HG02763 (cell line): ENCODE results near the gene ZFP91.

ENCODE experiments used
- ATAC-seq: cut with Tn5 transposase; IDR thresholded peaks from one replicate; pipeline ENCODE4 v1.9.1; 2021; ENCODE audit warnings: mild to moderate bottlenecking, moderate library complexity; ENCODE audit not compliant: unreplicated experiment

The ZFP91 gene

DNA sequence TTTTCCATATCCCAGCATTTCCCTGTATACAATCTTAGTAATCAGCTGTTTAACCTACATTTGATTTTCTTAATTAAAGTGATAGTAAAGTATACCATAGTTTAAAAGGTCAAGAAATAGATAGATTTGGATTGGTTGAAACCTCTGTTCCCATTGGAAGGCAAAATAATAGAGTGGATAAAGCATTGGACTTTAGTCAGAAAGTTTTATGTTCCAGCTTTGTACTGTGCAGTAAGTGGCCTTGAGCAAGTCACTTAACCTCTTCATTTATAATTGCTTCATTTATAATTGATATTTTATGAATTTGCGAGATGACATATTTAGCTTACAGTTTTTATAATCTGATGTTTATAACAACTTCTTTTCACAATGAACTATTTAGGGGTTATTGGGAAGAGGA is 3.6 kb downstream of the ZFP91 start:
- no peak for ATAC-seq

- no peak for ATAC-seq
Observed at GRCh38 chr11:58586998-58587397, 8.1 kb downstream of the ZFP91 start.

DNA sequence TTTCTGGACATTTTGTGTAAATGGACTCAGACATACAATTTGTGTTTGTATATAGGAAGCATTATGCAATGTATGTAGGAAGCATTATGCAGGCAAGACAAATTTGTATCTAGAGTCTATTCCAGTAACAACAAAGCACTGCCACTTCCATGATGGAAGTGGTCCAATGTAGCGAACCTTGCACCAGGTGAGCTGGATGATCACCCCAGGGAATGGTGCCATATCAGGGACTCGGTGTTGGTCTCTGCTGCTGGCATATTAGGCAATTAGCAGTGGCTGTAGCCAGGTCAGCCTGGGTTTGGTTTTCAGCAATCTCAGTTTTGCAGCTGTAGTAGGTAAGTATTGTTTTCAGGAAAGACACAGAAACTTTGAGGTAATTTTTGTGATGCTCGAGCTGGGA is 12.8 kb downstream of the ZFP91 start:
- ATAC-seq = no peak

- no peak for ATAC-seq
Observed at GRCh38 chr11:58592760-58593472, 14.1 kb downstream of the ZFP91 start.

DNA sequence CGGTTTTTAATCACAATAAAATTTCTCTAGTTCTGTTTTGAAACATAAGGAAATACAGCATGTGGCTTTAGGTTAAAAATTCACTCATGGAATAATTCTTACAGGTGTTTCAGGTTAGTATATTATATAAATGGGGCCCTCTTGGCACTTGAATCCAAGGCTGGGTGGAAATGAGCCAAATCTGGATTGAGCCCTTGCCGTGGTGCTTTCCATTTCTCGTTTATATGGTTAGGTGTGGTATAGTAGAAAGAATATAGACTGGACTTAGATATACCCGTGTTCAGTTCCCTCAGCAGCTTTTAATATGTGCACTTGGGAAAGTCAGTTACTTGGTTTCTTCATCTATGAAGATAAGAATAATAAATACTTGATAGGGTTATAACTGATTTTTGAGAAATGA is 16.0 kb downstream of the ZFP91 start:
- ATAC-seq = no peak

- ATAC-seq = no peak
Observed at GRCh38 chr11:58596621-58597020, 17.8 kb downstream of the ZFP91 start.

DNA sequence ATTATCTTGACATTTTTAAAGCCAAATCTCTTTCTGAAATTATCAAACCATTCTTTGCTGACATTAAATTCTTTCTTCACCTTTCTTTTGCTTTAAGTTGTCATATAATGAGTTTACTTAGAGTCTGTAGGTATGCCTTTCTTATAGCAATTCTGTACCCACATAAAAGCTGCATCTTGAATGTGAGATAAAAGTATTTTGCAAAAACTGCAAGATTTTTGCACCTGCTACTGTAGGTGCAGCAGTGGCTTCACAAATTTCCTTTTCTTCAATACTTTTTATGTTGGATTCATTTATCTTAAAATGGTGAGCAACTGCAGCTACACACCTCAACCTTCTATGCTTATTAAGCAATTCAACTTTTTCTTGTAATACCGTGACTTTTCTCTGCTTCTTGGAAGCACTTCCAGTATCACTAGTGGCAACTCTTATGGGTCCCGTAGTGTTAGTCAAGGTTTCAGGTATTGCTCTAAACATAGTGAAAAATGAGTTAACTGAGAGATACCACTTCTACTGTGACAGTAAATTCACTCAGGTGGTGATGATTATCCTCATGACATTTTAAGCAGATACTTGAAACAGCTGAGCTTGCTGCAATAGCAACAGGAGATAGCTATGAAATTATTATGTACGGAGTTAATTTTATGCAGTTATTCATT is 18.8 kb downstream of the ZFP91 start:
- ATAC-seq = no peak

DNA sequence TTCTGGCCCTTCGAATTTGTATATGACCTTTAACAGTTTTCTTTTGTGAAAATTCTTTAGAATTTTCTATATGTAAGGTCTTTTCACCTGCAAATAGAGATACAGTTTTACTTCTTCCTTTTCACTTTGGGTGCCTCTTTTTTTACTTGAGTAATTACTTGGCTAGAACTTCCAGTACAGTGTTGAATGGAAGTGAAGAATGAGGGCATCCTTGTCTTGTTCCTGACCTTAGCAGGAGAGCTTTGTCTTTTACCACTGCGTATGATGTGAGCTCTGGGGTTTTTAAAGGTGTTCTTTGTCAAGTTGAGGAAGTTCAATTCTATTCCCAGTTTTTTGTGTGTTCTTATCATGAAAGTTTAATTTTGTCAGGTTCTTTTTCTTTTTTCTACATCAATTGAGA is 21.6 kb downstream of the ZFP91 start:
- ATAC-seq = no peak

DNA sequence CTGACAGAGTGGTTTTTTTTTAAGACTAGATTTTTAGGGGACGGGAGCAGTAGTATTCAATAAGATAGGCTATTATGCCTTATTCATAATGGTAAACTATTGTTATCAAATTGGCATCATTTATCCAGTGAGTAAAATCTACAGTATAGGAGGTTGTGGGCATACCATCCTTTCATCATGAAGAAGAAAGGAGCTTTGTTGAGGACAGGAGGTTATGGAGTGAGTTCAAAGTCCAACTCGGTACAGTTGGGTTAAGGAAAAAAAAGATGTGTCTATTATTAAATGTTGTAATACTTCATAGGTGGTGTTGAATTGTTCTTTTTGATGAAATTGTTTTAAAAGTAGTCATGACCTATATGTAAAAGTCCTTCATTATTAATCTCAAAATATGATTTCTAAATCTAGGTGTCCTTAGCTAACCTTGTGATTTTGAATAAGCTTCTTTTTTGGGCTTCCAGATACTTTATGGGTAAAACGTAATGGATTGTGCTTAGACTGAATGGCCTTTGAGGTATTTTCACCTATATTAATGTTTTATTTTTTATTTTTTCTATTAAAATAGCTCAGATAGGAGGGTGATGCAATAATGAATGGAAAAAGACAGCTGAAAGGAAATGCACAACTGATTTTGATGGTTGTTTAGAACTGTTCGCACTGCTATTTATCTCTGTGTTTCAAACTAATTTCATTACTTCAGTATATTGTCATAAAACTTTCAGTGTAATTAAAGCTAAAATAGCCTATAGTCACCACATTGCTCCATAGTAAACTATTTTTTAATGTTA is 28.3 kb downstream of the ZFP91 start:
- no peak for ATAC-seq

- no peak for ATAC-seq
Observed at GRCh38 chr11:58608331-58608730, 29.5 kb downstream of the ZFP91 start.

DNA sequence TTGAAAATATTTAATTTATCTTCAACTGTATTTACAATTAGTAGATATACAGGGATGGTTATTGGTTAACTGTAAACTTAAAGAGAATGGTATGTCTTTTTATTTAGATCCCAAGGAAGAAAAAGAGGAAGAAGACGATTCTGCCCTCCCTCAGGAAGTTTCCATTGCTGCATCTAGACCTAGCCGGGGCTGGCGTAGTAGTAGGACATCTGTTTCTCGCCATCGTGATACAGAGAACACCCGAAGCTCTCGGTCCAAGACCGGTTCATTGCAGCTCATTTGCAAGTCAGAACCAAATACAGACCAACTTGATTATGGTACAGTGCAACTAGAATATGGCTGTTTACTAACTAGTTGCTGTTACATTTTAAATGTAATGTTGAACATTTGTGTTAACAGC is 30.9 kb downstream of the ZFP91 start:
- no peak for ATAC-seq

GRCh38 chr11:58613228-58613627 is 34.4 kb downstream of the ZFP91 start:
- no peak for ATAC-seq

DNA sequence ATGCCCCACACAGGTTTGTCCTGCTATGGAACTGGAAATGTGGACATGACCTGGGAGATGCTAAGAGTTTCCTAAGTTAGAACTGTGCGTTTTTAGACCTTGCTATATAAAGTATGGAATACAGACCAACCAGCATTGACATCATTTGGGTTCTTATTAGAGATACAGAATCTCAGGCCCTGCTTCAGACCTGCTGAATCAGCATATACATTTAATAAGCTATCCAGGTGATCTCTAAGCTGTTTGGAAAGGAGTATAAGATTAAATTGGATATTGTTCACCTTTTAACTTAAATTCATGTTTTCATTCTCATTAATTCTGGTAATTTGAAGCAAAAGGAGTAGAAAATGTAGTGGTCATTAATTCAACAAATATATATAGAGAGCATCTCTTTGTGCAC is 36.7 kb downstream of the ZFP91 start:
- no peak for ATAC-seq

DNA sequence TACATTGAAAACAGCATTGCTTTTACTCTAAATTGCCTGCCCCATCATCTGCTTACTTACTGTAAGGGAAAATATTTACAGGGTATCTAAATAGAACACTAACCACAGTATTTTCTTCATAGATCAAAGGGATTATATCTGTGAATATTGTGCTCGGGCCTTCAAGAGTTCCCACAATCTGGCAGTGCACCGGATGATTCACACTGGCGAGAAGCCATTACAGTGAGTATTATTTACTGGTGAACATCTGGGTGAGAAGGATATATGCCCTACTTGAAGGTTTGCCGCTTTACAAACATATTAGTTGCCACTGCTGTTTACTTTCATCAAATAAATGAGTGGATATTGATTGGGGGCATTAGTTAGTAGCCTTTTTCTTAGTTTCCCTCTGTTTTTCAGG is 37.7 kb downstream of the ZFP91 start:
- ATAC-seq = no peak

DNA sequence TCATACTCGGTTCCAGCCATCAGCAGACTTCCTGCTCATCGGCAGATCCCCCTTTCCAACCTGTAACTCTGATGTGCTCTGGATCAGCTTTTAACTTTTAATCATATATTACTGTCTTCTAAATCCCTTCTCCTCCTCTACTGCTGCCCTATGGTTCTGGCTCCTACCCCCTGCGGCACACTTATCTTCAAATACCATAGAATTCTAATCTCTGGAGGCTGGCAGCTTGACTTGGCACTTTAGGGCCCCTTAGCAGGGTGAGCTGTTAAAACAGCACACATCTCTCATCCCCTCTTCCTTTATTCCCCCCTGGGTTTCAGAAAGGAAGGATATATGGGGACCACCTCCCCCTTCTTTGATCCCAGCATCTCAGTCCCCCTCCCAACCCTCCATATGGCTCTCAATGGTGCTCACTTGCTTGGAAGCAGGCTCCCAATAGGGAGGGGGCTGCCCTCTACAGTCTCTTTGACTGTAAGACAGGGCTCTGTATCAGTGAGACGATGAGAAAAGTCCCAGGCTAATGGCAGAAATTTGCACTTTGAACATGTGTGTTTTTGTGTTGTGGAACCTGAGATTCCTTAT is 39.2 kb downstream of the ZFP91 start:
- ATAC-seq = no peak

DNA sequence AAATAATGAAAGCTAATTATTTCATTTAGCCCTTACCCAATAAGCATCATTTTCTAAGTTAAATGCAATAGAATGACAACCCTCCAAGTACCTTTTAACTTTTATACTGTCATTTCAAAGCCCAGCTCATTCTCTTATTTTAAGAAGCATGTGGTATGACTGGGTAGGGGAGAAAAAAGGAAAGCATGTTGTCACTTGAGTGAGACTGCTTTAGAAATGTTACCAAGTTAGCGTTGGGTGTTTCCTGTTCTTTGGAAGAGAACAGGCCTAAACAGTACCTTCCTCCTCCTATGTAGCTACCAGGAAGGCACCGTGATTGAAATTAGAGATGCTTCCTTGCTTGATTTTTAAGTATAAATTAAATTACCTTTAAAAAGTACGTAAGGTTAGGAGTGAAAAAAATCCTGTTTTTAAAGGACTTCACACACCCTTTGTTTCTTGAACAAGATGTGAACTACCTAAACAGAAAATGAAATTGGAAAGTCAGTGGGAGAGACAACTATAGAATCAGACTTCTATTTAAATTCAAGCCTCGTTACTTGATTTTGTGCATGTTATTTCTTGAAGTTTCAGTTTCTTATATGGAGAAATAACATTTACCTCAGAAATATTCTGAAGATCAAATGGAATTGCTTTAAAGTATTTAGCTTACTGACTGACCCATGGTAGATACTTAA is 42.9 kb downstream of the ZFP91 start:
- ATAC-seq = no peak

DNA sequence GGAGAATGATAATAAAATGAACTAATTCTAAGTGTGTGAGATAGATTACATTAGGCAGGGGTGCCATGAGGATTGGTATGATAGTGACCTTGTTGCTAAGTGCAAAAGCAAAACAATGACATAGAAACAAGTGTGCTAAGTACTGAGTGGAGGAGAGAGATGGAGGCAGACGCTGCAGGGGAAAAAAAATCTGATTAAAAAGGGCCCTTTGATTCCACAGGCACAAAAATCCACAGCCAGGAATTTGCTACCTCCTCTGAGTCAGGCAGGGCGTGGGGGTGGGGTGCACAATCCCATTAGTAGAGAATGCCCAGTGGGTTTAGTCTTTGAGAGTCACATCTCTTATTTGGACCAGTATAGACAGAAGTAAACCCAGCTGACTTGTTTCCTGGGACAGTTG is 43.5 kb downstream of the ZFP91 start, which contains the start of gene CNTF:
Gene CNTF, plus strand, starts transcription at position 322 of the 400 bp plus-strand sequence. CDS start 88 bp downstream, outside the sequence.
- ATAC-seq = no peak

GRCh38 chr11:58625086-58625485 is 46.2 kb downstream of the ZFP91 start:
- ATAC-seq = no peak

GRCh38 chr11:58625826-58626460 is 47.1 kb downstream of the ZFP91 start:
- no peak for ATAC-seq

- no peak for ATAC-seq
Observed at GRCh38 chr11:58626934-58627483, 48.1 kb downstream of the ZFP91 start.
